ENCODE measurements around the gene PCMTD2.
"Not testable (repeated sequence)": the region's sequence is repeated elsewhere in the genome, so short reads cannot be mapped to it uniquely, and the experiment has no call there.

PCMTD2 gene

DNA sequence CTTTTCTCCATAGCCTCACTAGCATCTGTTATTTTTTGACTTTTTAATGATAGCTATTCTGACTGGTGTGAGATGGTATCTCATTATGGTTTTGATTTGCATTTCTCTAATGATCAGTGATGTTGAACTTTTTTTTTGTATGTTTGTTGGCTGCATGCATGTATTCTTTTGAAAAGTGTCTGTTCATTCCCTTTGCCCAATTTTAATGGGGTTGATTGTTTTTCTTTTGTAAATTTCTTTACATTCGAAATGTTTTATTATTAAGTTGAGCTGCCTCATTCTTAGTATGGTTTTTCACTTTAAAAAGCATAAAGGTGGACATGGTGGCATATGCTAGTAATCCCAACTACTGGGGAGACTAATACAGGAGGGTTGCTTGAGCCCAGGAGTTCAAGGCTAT is 58.2 kb downstream of the PCMTD2 start:
- not testable (repeated sequence) for H3K9me2 ChIP-seq (replicated peaks; ENCODE audit: control insufficient read depth, low read length); H3K79me2 ChIP-seq (ENCODE audit: control insufficient read depth, low read length); H3K36me3 ChIP-seq (ENCODE audit: control insufficient read depth, low read length); H4K20me1 ChIP-seq (ENCODE audit: control insufficient read depth, insufficient read depth, low read depth, low read length); H3K27me3 ChIP-seq (ENCODE audit: control insufficient read depth, low read length); H3K4me3 ChIP-seq (ENCODE audit: low read length); H3K9me3 ChIP-seq (ENCODE audit: control insufficient read depth, insufficient read depth, low read length); H3K4me1 ChIP-seq (ENCODE audit: control insufficient read depth, low read length); H3K27ac ChIP-seq (ENCODE audit: low read depth, low read length); H3F3A ChIP-seq (ENCODE audit: control insufficient read depth, insufficient read depth); H3K4me2 ChIP-seq (ENCODE audit: low read length)

DNA sequence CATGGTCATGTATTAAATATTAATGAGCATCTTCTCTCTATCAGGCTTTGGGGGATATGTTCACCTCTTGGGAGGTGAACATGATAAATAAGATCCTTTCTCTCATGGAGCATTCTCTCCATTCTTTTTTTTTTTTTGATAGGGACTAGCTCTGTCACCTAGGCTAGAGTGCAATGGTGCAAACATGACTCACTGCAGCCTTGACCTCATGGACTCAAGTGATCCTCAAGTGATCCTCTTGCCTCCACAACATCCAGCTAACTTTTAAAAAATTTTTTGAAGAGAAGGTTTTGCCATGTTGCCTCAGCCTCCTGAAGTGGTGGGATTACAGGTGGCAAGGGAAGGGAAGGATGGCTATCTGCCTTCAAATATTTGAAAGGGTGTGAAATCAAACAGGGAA is 59.8 kb downstream of the PCMTD2 start:
- H4K20me1 ChIP-seq (ENCODE audit: control insufficient read depth, insufficient read depth, low read depth, low read length); H3K27me3 ChIP-seq (ENCODE audit: control insufficient read depth, low read length); H3K4me3 ChIP-seq (ENCODE audit: low read length); H3F3A ChIP-seq (ENCODE audit: control insufficient read depth, insufficient read depth); H3K79me2 ChIP-seq (ENCODE audit: control insufficient read depth, low read length); H3K4me2 ChIP-seq (ENCODE audit: low read length); H3K9me3 ChIP-seq (ENCODE audit: control insufficient read depth, insufficient read depth, low read length); H3K4me1 ChIP-seq (ENCODE audit: control insufficient read depth, low read length); H3K9me2 ChIP-seq (replicated peaks; ENCODE audit: control insufficient read depth, low read length); H3K27ac ChIP-seq (ENCODE audit: low read depth, low read length); H3K36me3 ChIP-seq (ENCODE audit: control insufficient read depth, low read length): not testable (repeated sequence)

DNA sequence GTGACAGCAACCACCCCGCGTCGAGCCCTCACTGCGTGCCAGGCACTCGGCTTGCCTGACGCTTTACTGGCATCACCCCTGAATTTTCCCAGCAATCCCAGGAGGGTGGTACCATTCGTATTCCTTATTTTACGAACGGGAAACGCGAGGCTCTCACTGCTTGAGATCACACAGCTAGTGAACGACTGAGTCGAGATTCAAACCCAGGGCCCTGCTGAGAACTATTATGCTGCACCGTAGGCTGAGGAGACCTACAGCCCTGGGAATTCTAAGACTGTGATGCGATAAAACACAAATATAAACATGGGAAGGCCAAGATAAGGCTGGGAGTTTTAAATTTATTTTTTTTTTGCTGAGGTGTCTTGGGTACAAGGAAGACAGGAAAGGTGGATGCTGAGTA is 60.3 kb downstream of the PCMTD2 start:
- not testable (repeated sequence) for H3K9me2 ChIP-seq (replicated peaks; ENCODE audit: control insufficient read depth, low read length); H3K4me1 ChIP-seq (ENCODE audit: control insufficient read depth, low read length); H4K20me1 ChIP-seq (ENCODE audit: control insufficient read depth, insufficient read depth, low read depth, low read length); H3K9me3 ChIP-seq (ENCODE audit: control insufficient read depth, insufficient read depth, low read length); H3K36me3 ChIP-seq (ENCODE audit: control insufficient read depth, low read length); H3K27me3 ChIP-seq (ENCODE audit: control insufficient read depth, low read length); H3K79me2 ChIP-seq (ENCODE audit: control insufficient read depth, low read length); H3K4me3 ChIP-seq (ENCODE audit: low read length); H3F3A ChIP-seq (ENCODE audit: control insufficient read depth, insufficient read depth); H3K27ac ChIP-seq (ENCODE audit: low read depth, low read length); H3K4me2 ChIP-seq (ENCODE audit: low read length)

DNA sequence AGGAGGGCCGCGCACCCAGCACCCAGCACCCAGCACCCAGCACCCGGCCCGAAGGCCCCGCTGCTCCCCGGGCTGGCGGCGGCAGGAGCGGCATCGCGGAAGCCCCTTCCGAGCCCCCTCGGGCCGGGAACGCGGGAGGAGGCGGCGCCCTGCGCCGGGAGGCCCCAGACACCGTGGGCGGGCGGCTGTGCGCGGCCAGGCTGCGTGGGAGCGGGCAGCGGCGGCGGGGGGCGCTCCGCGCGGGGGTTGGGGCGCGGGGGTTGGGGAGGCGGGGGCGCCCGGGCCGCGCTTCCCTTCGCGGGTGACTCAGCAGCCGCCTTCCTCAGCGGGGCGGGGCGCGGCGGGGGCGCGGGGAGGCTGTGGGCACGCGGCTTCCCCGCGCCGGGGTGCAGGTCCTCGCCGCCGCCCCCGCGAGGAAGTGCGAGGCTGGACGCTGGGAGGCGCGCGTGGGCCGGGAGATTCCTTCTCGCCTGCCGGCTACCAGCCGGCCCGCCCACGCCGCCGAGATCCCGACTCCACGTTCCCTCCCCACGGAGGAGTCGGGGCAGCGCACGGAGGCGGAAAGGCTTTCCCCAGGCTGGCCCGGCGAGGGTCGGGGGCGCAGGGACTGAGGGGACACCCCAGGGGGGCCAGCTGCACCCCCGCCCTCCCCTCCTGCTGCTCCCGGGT is 61.0 kb downstream of the PCMTD2 start:
- H3K36me3 ChIP-seq (ENCODE audit: control insufficient read depth, low read length); H4K20me1 ChIP-seq (ENCODE audit: control insufficient read depth, insufficient read depth, low read depth, low read length); H3K9me3 ChIP-seq (ENCODE audit: control insufficient read depth, insufficient read depth, low read length); H3K27ac ChIP-seq (ENCODE audit: low read depth, low read length); H3K27me3 ChIP-seq (ENCODE audit: control insufficient read depth, low read length); H3K4me1 ChIP-seq (ENCODE audit: control insufficient read depth, low read length); H3K4me2 ChIP-seq (ENCODE audit: low read length); H3F3A ChIP-seq (ENCODE audit: control insufficient read depth, insufficient read depth); H3K4me3 ChIP-seq (ENCODE audit: low read length); H3K9me2 ChIP-seq (replicated peaks; ENCODE audit: control insufficient read depth, low read length); H3K79me2 ChIP-seq (ENCODE audit: control insufficient read depth, low read length): not testable (repeated sequence)

DNA sequence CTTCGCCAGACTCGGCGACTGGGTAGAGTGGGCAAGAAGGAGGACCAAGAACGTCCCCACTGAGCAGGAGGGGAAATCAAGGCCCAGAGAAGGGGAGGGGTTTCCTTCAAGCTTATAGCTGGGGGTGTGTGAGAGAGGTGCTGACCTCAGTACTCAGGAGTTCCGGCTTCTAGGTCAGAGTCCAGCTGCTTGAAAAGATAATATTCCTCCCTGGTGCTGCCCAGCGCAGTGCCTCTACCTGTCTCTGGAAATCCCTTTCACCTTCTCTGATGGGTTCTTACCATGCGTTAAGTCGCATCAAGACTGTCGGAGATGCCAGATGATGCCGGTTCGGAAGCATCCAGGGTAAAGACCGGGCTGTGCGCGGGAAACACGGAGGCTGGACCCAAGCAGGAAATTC is 61.8 kb downstream of the PCMTD2 start:
- not testable (repeated sequence) for H3K4me3 ChIP-seq (ENCODE audit: low read length); H3K4me2 ChIP-seq (ENCODE audit: low read length); H3K9me2 ChIP-seq (replicated peaks; ENCODE audit: control insufficient read depth, low read length); H4K20me1 ChIP-seq (ENCODE audit: control insufficient read depth, insufficient read depth, low read depth, low read length); H3K27ac ChIP-seq (ENCODE audit: low read depth, low read length); H3K36me3 ChIP-seq (ENCODE audit: control insufficient read depth, low read length); H3K79me2 ChIP-seq (ENCODE audit: control insufficient read depth, low read length); H3K27me3 ChIP-seq (ENCODE audit: control insufficient read depth, low read length); H3F3A ChIP-seq (ENCODE audit: control insufficient read depth, insufficient read depth); H3K4me1 ChIP-seq (ENCODE audit: control insufficient read depth, low read length); H3K9me3 ChIP-seq (ENCODE audit: control insufficient read depth, insufficient read depth, low read length)

DNA sequence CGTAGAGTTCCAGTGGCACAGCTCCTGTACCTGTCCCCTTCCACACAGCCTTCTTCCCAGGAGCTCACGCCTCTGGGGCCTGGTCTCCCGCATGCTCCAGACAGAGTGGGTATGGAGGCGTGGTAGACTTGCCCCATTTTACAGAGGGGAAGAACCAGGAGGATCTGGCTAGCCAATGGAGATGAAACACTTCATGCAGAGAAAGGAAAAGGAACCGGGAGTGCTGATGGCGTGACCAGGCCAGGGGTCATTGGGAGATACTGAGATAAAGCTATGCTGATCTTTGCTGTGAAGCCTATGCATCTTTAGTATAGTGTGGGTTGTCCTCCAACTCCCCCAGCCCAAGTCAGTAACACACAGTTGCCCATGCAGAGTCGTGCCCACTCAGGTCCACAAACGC is 62.5 kb downstream of the PCMTD2 start:
- H3K9me3 ChIP-seq (ENCODE audit: control insufficient read depth, insufficient read depth, low read length); H3K27me3 ChIP-seq (ENCODE audit: control insufficient read depth, low read length): not testable (repeated sequence)

DNA sequence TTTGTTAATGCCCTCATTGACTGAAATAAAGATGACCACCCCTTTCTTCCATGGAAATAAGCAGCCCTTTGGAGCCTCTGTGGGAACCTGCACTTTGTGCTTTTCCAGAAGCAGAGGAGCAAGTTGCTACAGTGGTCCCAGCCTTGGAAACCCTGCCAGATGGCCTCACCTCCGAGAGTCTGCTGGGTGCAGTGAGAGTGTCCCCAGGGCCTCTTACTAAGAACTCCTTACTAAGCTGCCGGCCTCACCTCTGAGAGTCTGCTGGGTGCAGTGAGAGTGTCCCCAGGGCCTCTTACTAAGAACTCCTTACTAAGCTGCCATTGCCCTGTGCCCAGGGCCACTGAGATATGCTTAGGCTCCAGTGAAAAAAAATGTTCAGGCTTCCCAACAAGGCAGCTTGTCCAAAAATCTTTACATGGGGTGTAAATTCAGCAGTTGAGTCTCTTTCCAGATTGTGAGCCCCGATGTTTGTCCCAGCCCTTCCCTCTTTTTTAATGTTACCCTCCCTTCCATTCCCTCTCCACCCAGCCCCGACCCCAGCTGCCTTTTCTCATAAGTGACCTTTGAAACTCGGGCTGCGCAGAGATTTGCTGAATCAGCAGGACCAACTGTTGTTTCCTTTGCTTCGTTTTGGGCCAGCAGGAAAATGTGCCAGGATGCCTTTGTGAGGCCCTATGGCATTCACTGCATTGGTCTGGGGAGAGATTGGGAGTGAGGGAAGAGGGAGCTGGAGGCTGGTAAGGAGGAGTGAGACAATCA is 66.7 kb downstream of the PCMTD2 start:
- not testable (repeated sequence) for H4K20me1 ChIP-seq (ENCODE audit: control insufficient read depth, insufficient read depth, low read depth, low read length); H3K4me1 ChIP-seq (ENCODE audit: control insufficient read depth, low read length); H3K79me2 ChIP-seq (ENCODE audit: control insufficient read depth, low read length); H3K4me3 ChIP-seq (ENCODE audit: low read length); H3K27me3 ChIP-seq (ENCODE audit: control insufficient read depth, low read length); H3K4me2 ChIP-seq (ENCODE audit: low read length); H3F3A ChIP-seq (ENCODE audit: control insufficient read depth, insufficient read depth); H3K27ac ChIP-seq (ENCODE audit: low read depth, low read length); H3K9me2 ChIP-seq (replicated peaks; ENCODE audit: control insufficient read depth, low read length); H3K9me3 ChIP-seq (ENCODE audit: control insufficient read depth, insufficient read depth, low read length); H3K36me3 ChIP-seq (ENCODE audit: control insufficient read depth, low read length)

More for the DNA sequence above, 62.5 kb downstream of the PCMTD2 start:
- not testable (repeated sequence) for H3K9me2 ChIP-seq (replicated peaks; ENCODE audit: control insufficient read depth, low read length); H3K36me3 ChIP-seq (ENCODE audit: control insufficient read depth, low read length); H3K79me2 ChIP-seq (ENCODE audit: control insufficient read depth, low read length); H3F3A ChIP-seq (ENCODE audit: control insufficient read depth, insufficient read depth); H4K20me1 ChIP-seq (ENCODE audit: control insufficient read depth, insufficient read depth, low read depth, low read length); H3K4me2 ChIP-seq (ENCODE audit: low read length); H3K4me3 ChIP-seq (ENCODE audit: low read length); H3K4me1 ChIP-seq (ENCODE audit: control insufficient read depth, low read length); H3K27ac ChIP-seq (ENCODE audit: low read depth, low read length)

Data from DOHH2 (cell line).